Fibroblast of mammary gland (primary cell): ENCODE measurements around the gene EFEMP1.

Experiments
- DNase-seq: peaks from one replicate; pipeline ENCODE4 v3.0.0-alpha.2; 2010; ENCODE audit warnings: low read depth
- H3K4me3 ChIP-seq: 2 replicates; pipeline ENCODE4 v1.5.1; 2011; ENCODE audit warnings: low read depth, mild to moderate bottlenecking, low read length, moderate library complexity; ENCODE audit not compliant: control insufficient read depth
- CTCF ChIP-seq: conservative IDR thresholded peaks from 2 replicates; pipeline ENCODE4 v1.5.1; 2011; ENCODE audit warnings: low read depth, low read length, inconsistent platforms; ENCODE audit not compliant: control insufficient read depth, insufficient read depth

The EFEMP1 gene

GRCh38 chr2:55943466-55943865 lies 19.9 kb upstream of the EFEMP1 start:
- H3K4me3 ChIP-seq: no peak overlapping the region
- no peak for TF ChIP-seq CTCF
- no peak for DNase-seq

GRCh38 chr2:55936351-55936750 lies 12.8 kb upstream of the EFEMP1 start:
- peak; percentile 54 for DNase-seq
- no peak for TF ChIP-seq CTCF

GRCh38 chr2:55934337-55934736 lies 10.8 kb upstream of the EFEMP1 start:
- DNase-seq: no peak
- TF ChIP-seq CTCF: no peak

More at GRCh38 chr2:55936351-55936750, 12.8 kb upstream of the EFEMP1 start:
- H3K4me3 ChIP-seq: no peak overlapping the region

GRCh38 chr2:55932843-55933242 lies 9.3 kb upstream of the EFEMP1 start:
- TF ChIP-seq CTCF: no peak

More at GRCh38 chr2:55934337-55934736, 10.8 kb upstream of the EFEMP1 start:
- no peak overlapping the region for H3K4me3 ChIP-seq

GRCh38 chr2:55931281-55931680 lies 7.7 kb upstream of the EFEMP1 start:
- no peak for TF ChIP-seq CTCF
- no peak overlapping the region for H3K4me3 ChIP-seq

More at GRCh38 chr2:55932843-55933242, 9.3 kb upstream of the EFEMP1 start:
- no peak for DNase-seq
- no peak overlapping the region for H3K4me3 ChIP-seq

GRCh38 chr2:55929476-55929875 lies 5.9 kb upstream of the EFEMP1 start:
- H3K4me3 ChIP-seq: no peak overlapping the region
- peak; percentile 45 for DNase-seq
- no peak for TF ChIP-seq CTCF

More at GRCh38 chr2:55931281-55931680, 7.7 kb upstream of the EFEMP1 start:
- no peak for DNase-seq

GRCh38 chr2:55926974-55927373 lies 3.4 kb upstream of the EFEMP1 start:
- no peak overlapping the region for H3K4me3 ChIP-seq
- DNase-seq: no peak
- no peak for TF ChIP-seq CTCF
